ENCODE results near the gene SULT1B1.
A peak's percentile ranks its signal among the peaks of the same experiment; 100 is the strongest.
"Not testable (repeated sequence)": the region's sequence is repeated elsewhere in the genome, so short reads cannot be mapped to it uniquely, and the experiment has no call there.

Gene SULT1B1

DNA sequence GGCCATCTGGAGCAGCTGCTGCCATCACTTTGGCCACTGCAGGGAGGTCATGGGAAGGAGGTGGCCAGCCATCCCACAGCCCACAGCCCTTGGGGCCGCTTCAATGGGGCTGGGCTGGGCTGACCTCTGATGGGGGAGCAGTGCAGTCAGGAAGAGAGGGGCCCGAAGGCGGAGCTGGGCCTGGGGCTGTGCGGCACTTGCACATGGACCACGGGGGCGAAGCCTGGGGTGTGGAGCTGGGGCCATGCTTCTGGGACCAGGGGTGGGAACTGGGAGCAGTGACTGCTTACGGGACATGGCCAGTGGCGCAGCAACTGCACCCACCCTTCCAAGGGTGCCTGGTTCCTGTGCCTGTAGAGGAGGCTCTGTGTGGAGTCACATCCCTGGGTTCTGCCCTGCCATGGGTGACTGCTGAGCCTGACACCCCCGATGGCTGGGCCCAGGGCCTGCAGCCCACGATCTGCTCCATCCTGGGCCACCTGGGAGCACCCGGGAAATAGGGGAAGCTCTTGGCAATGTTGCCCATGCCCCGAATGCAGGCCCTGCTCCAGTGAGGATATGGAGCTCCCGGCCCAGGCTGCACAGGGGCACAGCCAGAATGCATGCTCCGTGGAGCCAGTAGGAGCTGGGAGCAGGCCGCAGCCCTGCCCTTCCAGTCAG is 22.4 kb upstream of the SULT1B1 start:
- H3K4me3 ChIP-seq (ENCODE audit: low read length), result no peak overlapping the region
- TF ChIP-seq CTCF (conservative IDR thresholded peaks at IDR 0.05; ENCODE audit: low read depth, low read length), result no peak
- no peak for DNase-seq (ENCODE audit: low read depth)

GRCh38 chr4:69781458-69782418 is 21.3 kb upstream of the SULT1B1 start:
- TF ChIP-seq CTCF (conservative IDR thresholded peaks at IDR 0.05; ENCODE audit: low read depth, low read length), result no peak
- H3K4me3 ChIP-seq (ENCODE audit: low read length), result no peak overlapping the region
- no peak for DNase-seq (ENCODE audit: low read depth)

GRCh38 chr4:69780141-69780540 is 19.7 kb upstream of the SULT1B1 start:
- no peak overlapping the region for H3K4me3 ChIP-seq (ENCODE audit: low read length)
- no peak for DNase-seq (ENCODE audit: low read depth)
- no peak for TF ChIP-seq CTCF (conservative IDR thresholded peaks at IDR 0.05; ENCODE audit: low read depth, low read length)

DNA sequence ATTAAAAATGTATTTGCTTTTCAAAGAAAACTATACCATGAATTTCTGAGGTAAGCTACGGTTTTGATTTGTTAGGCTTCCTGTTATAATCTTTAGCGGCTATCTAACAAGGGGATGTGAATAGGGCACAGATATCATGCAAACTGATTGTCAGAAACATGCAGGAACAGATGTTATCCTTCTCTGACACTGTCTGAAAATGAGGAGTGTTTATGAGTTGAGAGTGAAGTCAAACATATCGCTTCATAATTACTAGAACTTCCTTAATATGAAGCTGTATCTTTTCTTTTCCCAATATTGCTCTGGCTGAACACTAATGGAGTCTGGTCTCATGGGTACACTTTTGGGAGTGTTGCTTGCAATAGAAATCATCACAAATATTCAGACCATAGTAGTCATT is 16.3 kb upstream of the SULT1B1 start:
- no peak overlapping the region for H3K4me3 ChIP-seq (ENCODE audit: low read length)
- TF ChIP-seq CTCF (conservative IDR thresholded peaks at IDR 0.05; ENCODE audit: low read depth, low read length), result no peak
- no peak for DNase-seq (ENCODE audit: low read depth)

GRCh38 chr4:69775321-69775867 is 15.0 kb upstream of the SULT1B1 start:
- no peak overlapping the region for H3K4me3 ChIP-seq (ENCODE audit: low read length)
- TF ChIP-seq CTCF (conservative IDR thresholded peaks at IDR 0.05; ENCODE audit: low read depth, low read length), result no peak
- DNase-seq (ENCODE audit: low read depth), result no peak

- H3K4me3 ChIP-seq (ENCODE audit: low read length), result no peak overlapping the region
- TF ChIP-seq CTCF (conservative IDR thresholded peaks at IDR 0.05; ENCODE audit: low read depth, low read length), result no peak
- DNase-seq (ENCODE audit: low read depth), result peak; percentile 62
Measured at GRCh38 chr4:69773484-69773883, 13.1 kb upstream of the SULT1B1 start.

DNA sequence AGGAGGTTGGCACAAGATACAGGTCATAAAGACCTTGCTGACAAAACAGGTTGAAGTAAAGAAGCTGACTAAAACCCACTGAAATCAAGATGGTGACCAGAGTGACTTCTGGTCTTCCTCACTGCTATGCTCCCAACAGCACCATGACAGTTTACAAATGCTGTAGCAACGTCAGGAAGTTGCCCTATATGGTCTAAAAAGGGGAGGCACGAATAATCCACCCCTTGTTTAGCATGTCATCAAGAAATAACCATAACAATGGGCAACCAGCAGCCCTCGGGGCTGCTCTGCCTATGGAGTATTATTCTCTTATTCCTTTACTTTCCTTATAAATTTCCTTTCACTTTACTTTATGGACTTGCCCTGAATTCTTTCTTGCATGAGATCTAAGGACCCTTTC is 8.1 kb upstream of the SULT1B1 start:
- H3K4me3 ChIP-seq (ENCODE audit: low read length); DNase-seq (ENCODE audit: low read depth): not testable (repeated sequence)
